Activated T-cell treated with anti-CD3 and anti-CD28 coated beads, Interleukin-2, amount 50 U/mL, for 48 hours (primary cell): ENCODE results near the gene DMXL1.

Experiments used
- DNase-seq, 2 experiments: peaks; one replicate each; pipeline ENCODE4 v3.0.0-alpha.2; 2020

The DMXL1 gene

GRCh38 chr5:119292701-119293515 is 222.0 kb downstream of the DMXL1 start:
- no peak for DNase-seq

DNA sequence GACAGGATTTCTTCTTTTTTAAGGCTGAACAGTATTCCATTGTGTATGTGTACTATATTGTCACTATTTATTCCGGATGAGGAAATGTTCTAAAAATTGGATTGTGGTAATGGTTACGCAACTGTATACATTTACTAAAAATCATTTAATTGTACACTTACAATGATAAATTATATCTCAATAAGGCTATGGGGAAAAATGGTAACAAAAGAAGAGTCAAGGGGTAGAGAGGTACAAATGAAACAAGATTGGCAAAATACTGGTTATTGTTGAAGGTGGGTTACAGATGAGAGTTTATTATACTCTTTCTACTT is 222.6 kb downstream of the DMXL1 start:
- no peak for DNase-seq
